C4-2B (cell line): ENCODE results near the gene PTGER1.

Experiments
- ZFX ChIP-seq: fragments of 450-650 bp; IDR thresholded peaks from 2 replicates; pipeline ENCODE4 v1.6.1; 2017
- TF ChIP-seq, protein P1 (sequence below): fragments of 450-650 bp; conservative IDR thresholded peaks from 2 replicates; pipeline ENCODE4 v1.5.1; 2017; ENCODE audit warnings: mild to moderate bottlenecking

DNA sequence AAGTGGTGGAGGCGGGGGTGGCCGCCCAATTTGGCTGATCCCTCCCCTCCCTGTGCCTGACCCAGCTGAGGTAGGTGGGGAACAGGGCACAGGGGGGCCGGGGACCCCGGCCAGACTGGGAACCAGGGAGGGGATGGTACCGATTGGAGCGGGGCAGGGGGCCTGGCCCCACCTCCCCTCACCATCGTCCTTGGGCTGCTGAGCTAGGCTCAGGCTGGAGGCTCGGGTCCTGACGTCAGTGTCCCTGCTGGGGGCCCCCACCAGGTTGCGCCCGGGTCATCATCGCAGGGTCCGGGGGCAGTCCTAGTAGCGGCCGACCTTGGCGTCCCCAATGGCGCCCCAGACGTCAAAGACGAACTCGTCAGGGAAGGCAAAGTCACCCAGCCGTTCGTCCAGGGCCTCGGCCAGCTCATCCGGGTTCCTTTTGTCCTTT, 3.0 kb upstream of the PTGER1 start:
- TF ChIP-seq, protein P1, sequence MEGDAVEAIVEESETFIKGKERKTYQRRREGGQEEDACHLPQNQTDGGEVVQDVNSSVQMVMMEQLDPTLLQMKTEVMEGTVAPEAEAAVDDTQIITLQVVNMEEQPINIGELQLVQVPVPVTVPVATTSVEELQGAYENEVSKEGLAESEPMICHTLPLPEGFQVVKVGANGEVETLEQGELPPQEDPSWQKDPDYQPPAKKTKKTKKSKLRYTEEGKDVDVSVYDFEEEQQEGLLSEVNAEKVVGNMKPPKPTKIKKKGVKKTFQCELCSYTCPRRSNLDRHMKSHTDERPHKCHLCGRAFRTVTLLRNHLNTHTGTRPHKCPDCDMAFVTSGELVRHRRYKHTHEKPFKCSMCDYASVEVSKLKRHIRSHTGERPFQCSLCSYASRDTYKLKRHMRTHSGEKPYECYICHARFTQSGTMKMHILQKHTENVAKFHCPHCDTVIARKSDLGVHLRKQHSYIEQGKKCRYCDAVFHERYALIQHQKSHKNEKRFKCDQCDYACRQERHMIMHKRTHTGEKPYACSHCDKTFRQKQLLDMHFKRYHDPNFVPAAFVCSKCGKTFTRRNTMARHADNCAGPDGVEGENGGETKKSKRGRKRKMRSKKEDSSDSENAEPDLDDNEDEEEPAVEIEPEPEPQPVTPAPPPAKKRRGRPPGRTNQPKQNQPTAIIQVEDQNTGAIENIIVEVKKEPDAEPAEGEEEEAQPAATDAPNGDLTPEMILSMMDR, result no peak
- TF ChIP-seq ZFX, result no peak
